Measurements from ENCODE around the gene CLVS2. TPM values are rescaled to one million over a fixed set of nuclear protein-coding genes. Genes with fewer than 3 reads are reported as not detected.

CLVS2 gene
- polyA plus RNA-seq, 1 donor (not counting 4 experiments of a cell fraction or from before 2014, with no cell fraction given): not detected

DNA sequence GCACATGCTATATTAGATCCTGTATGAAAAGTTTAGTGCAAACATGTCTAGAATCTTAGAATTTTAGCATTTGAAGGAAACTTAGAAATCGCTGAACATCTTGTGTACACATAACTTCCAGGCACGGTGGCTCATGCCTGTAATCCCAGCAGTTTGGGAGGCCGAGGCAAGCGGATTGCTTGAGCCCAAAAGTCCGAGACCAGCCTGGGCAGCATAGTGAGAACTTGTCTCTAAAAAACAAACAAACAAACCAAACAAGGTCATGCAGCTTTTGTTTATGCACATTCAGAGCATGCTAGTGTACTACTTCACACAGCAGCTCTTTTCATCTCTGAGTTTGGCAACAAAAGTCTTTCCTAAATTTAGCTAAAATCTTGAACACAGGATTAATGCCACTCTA is 32.2 kb downstream of the CLVS2 start:
- FAIRE-seq (no peak), DNase-seq (ENCODE audit: low read depth, low spot score) (no peak)
- Histone ChIP-seq H3K79me2 (ENCODE audit: control insufficient read depth, insufficient read depth, low read length) (no peaks in the 10 kb centered on the region), H3K27ac (ENCODE audit: control insufficient read depth, insufficient read depth, low read length) (no peak overlapping the region), H2AFZ (ENCODE audit: control insufficient read depth, low read length) (no peak overlapping the region), H3K4me3 (ENCODE audit: control insufficient read depth in 2 of 3, extremely low read depth in 1 of 3, insufficient read depth in 2 of 3, low read depth in 1 of 3, low read length in 3 of 3) (no peak overlapping the region), H3K9me1 (ENCODE audit: control insufficient read depth, extremely low read depth, insufficient read depth, low read length) (no peaks in the 10 kb centered on the region), H3K36me3 (ENCODE audit: control insufficient read depth in 2 of 2, extremely low read depth in 1 of 2, insufficient read depth in 2 of 2, low read length in 2 of 2) (no peaks in the 10 kb centered on the region), H3K9ac (ENCODE audit: control insufficient read depth, extremely low read depth, insufficient read depth, low read length) (no peak overlapping the region), H3K4me1 (ENCODE audit: control insufficient read depth, extremely low read depth, insufficient read depth, low read length) (no peaks in the 10 kb centered on the region), H4K20me1 (ENCODE audit: control insufficient read depth, extremely low read depth, insufficient read depth, low read length) (no peaks in the 10 kb centered on the region), H3K27me3 (ENCODE audit: control insufficient read depth, extremely low read depth, insufficient read depth, low read length) (no peaks in the 10 kb centered on the region), H3K4me2 (ENCODE audit: control insufficient read depth, extremely low read depth, insufficient read depth, low read depth, low read length) (no peak overlapping the region), H3K9me3 (ENCODE audit: control insufficient read depth, low read depth, low read length) (no peaks in the 10 kb centered on the region)
- no peak for TF ChIP-seq EZH2 (IDR thresholded peaks at IDR 0.05; ENCODE audit: low read length)
- TF ChIP-seq, protein P1, sequence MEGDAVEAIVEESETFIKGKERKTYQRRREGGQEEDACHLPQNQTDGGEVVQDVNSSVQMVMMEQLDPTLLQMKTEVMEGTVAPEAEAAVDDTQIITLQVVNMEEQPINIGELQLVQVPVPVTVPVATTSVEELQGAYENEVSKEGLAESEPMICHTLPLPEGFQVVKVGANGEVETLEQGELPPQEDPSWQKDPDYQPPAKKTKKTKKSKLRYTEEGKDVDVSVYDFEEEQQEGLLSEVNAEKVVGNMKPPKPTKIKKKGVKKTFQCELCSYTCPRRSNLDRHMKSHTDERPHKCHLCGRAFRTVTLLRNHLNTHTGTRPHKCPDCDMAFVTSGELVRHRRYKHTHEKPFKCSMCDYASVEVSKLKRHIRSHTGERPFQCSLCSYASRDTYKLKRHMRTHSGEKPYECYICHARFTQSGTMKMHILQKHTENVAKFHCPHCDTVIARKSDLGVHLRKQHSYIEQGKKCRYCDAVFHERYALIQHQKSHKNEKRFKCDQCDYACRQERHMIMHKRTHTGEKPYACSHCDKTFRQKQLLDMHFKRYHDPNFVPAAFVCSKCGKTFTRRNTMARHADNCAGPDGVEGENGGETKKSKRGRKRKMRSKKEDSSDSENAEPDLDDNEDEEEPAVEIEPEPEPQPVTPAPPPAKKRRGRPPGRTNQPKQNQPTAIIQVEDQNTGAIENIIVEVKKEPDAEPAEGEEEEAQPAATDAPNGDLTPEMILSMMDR (optimal IDR thresholded peaks at IDR 0.05 in 1 of 3, IDR thresholded peaks at IDR 0.05 in 1 of 3, conservative IDR thresholded peaks at IDR 0.05 in 1 of 3; ENCODE audit: extremely low read depth in 1 of 3, insufficient read depth in 2 of 3, low read length in 3 of 3): no peak
- dilution Hi-C loops (cut with MboI; ENCODE audit: extremely low pct_ligation_motif_present, low sequenced_read_pairs): no loop called here

DNA sequence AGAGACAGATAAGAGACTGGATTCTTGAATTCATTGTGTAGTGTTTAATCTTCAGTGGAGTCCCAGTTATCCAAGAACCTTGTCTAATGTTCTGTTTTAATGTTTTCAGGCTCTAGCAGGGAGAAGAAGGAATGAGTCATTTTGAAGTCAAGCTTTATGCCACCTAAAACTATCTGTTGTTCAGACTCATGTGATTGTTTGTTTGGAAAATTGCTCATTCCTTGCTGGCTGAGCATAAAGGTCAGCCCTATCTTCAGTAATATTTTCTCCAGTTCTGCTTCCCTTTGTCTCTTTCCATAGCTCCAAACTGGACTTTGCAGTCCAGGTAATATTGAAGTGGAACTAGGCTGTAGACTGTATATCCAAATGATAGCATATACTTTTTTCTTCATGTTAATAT is 34.2 kb downstream of the CLVS2 start:
- Histone ChIP-seq H3K4me2 (ENCODE audit: control insufficient read depth, extremely low read depth, insufficient read depth, low read depth, low read length) (no peak overlapping the region), H3K9me1 (ENCODE audit: control insufficient read depth, extremely low read depth, insufficient read depth, low read length) (no peaks in the 10 kb centered on the region), H3K79me2 (ENCODE audit: control insufficient read depth, insufficient read depth, low read length) (no peaks in the 10 kb centered on the region), H3K4me1 (ENCODE audit: control insufficient read depth, extremely low read depth, insufficient read depth, low read length) (no peaks in the 10 kb centered on the region), H2AFZ (ENCODE audit: control insufficient read depth, low read length) (no peak overlapping the region), H3K9ac (ENCODE audit: control insufficient read depth, extremely low read depth, insufficient read depth, low read length) (no peak overlapping the region), H3K36me3 (ENCODE audit: control insufficient read depth in 2 of 2, extremely low read depth in 1 of 2, insufficient read depth in 2 of 2, low read length in 2 of 2) (no peaks in the 10 kb centered on the region), H3K27ac (ENCODE audit: control insufficient read depth, insufficient read depth, low read length) (no peak overlapping the region), H3K4me3 (ENCODE audit: control insufficient read depth in 2 of 3, extremely low read depth in 1 of 3, insufficient read depth in 2 of 3, low read depth in 1 of 3, low read length in 3 of 3) (no peak overlapping the region), H4K20me1 (ENCODE audit: control insufficient read depth, extremely low read depth, insufficient read depth, low read length) (no peaks in the 10 kb centered on the region), H3K27me3 (ENCODE audit: control insufficient read depth, extremely low read depth, insufficient read depth, low read length) (no peaks in the 10 kb centered on the region), H3K9me3 (ENCODE audit: control insufficient read depth, low read depth, low read length) (no peaks in the 10 kb centered on the region)
- DNase-seq (ENCODE audit: low read depth, low spot score) (no peak), FAIRE-seq (no peak)
- dilution Hi-C loops (cut with MboI; ENCODE audit: extremely low pct_ligation_motif_present, low sequenced_read_pairs): no loop called here
- TF ChIP-seq, protein P1 (optimal IDR thresholded peaks at IDR 0.05 in 1 of 3, IDR thresholded peaks at IDR 0.05 in 1 of 3, conservative IDR thresholded peaks at IDR 0.05 in 1 of 3; ENCODE audit: extremely low read depth in 1 of 3, insufficient read depth in 2 of 3, low read length in 3 of 3): no peak
- no peak for TF ChIP-seq EZH2 (IDR thresholded peaks at IDR 0.05; ENCODE audit: low read length)

All from keratinocyte (primary cell).